Mammary epithelial cell (primary cell): Measurements from ENCODE around the gene SLC26A1.

Experiments used
- EZH2 ChIP-seq: IDR thresholded peaks from 2 replicates; pipeline ENCODE4 v1.6.1; 2012; ENCODE audit warnings: low read length, inconsistent platforms, borderline replicate concordance
- TF ChIP-seq, protein P1 (sequence below), 2 donors: IDR thresholded peaks in 1 of 2; conservative IDR thresholded peaks in 1 of 2; 2 replicates each; pipeline ENCODE4 v1.5.1; 2011 to 2012; ENCODE audit warnings: inconsistent platforms in 2 of 2, low read length in 2 of 2, mild to moderate bottlenecking in 2 of 2, control low read depth in 1 of 2, low read depth in 1 of 2; ENCODE audit not compliant: insufficient read depth in 1 of 2; ENCODE audit errors: extremely low read depth in 1 of 2

DNA sequence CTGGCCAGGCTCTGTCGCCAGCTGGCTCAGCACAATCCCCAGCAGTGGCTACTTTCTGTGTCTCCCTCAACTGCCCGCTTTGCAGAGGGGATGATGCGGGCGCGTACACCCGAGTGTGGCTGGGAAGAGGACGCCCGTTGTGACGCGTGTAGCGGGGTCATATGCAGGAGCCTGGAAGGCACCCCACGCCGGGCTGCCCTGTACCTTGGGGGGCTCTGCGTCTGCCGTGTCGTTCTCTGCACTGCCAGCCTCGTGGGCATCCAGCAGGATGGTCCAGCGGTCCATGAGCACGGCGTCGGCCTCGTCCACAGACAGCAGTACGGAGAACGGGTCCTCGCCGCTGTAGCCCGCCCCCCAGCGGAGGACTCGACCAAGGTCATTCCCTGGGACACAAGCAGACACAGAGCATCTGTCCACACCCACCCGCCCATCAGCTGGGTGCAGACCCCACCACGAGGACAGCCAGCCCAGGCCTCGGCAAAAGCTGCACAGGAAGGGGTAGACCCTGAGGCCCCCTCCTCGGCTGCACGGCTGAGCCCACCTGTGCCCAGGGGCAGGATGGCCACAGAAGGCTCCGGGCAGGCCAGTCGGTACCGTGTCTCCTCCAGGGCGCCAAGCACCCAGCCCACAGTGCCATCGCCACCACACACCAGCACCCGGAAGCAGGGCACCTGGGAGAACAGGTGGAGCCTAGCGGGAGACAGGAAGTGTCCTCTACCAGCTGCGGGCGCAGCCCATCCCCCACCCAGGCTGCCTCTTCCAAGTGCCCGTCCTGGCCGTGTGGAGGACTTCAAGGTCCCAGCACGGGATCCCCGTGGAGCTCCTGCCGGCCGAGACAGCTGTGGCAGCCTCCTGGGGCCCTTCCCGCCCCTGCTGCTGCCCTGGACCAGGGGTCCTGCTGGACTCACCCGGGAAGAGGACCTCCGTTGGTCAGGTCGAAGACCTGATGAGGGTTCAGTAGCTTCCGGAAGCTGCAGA is 30.7 kb downstream of the SLC26A1 start:
- TF ChIP-seq, protein P1, sequence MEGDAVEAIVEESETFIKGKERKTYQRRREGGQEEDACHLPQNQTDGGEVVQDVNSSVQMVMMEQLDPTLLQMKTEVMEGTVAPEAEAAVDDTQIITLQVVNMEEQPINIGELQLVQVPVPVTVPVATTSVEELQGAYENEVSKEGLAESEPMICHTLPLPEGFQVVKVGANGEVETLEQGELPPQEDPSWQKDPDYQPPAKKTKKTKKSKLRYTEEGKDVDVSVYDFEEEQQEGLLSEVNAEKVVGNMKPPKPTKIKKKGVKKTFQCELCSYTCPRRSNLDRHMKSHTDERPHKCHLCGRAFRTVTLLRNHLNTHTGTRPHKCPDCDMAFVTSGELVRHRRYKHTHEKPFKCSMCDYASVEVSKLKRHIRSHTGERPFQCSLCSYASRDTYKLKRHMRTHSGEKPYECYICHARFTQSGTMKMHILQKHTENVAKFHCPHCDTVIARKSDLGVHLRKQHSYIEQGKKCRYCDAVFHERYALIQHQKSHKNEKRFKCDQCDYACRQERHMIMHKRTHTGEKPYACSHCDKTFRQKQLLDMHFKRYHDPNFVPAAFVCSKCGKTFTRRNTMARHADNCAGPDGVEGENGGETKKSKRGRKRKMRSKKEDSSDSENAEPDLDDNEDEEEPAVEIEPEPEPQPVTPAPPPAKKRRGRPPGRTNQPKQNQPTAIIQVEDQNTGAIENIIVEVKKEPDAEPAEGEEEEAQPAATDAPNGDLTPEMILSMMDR (conservative IDR thresholded peaks at IDR 0.05 in 1 of 2, IDR thresholded peaks at IDR 0.05 in 1 of 2; ENCODE audit: extremely low read depth in 1 of 2, insufficient read depth in 1 of 2, low read depth in 1 of 2, low read length in 2 of 2) = no peak
- no peak for TF ChIP-seq EZH2
